T-helper 2 cell treated with Interferon-gamma antibody and Interleukin-4, amounts not matched to agents 100 ng/mL and 5 ng/mL, for 36 hours (primary cell): Measurements from ENCODE around the gene GARS1. TPM values are rescaled to one million over a fixed set of nuclear protein-coding genes. Genes with fewer than 3 reads are reported as not detected.

Experiments
- intact Hi-C: fragments of 100-400 bp; cut with micrococcal nuclease; formaldehyde crosslinking; loops from one replicate; pipeline ENCODE4 v1.15.1; 2023
- total RNA-seq: library from RNA; stranded (reverse); gene quantifications from 2 replicates; pipeline ENCODE4 v1.2.3, GENCODE V29; 2022

Gene GARS1, protein sequence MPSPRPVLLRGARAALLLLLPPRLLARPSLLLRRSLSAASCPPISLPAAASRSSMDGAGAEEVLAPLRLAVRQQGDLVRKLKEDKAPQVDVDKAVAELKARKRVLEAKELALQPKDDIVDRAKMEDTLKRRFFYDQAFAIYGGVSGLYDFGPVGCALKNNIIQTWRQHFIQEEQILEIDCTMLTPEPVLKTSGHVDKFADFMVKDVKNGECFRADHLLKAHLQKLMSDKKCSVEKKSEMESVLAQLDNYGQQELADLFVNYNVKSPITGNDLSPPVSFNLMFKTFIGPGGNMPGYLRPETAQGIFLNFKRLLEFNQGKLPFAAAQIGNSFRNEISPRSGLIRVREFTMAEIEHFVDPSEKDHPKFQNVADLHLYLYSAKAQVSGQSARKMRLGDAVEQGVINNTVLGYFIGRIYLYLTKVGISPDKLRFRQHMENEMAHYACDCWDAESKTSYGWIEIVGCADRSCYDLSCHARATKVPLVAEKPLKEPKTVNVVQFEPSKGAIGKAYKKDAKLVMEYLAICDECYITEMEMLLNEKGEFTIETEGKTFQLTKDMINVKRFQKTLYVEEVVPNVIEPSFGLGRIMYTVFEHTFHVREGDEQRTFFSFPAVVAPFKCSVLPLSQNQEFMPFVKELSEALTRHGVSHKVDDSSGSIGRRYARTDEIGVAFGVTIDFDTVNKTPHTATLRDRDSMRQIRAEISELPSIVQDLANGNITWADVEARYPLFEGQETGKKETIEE
- 151 and 165 TPM in 2 replicates for total RNA-seq

DNA sequence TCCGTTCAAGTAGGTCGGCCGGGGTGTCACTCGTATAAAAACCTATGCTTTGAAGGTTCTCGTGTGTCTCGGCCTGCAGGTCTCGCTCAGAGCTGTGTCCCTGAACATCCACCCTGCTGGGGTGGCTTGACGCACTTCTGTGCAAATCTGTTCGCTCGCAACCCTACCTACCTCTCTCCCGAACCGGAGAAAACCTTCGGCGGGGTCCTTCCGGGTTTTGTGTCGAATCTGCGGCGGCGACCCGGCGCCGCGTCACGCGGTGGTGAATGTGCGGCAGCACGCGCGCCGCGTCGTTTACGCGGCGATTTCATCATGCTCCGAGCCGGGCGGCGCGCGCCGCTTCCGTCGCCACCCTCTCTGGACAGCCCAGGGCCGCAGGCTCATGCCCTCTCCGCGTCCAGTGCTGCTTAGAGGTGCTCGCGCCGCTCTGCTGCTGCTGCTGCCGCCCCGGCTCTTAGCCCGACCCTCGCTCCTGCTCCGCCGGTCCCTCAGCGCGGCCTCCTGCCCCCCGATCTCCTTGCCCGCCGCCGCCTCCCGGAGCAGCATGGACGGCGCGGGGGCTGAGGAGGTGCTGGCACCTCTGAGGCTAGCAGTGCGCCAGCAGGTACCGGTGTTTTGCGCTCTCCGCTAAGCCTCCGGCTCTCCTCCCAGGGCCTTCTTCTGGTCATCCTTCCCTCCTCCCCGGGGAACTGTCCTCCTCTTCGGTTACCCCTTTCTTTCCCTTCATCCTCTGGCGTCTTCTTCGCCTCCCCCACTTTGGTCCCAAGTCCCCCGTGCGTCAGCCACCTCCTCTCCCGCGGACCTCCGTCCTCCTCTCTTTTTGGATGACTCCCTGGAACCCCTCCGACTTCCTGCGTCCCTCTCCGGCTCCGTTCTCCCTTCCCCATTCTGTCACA, at the start of gene GARS1:
GARS1 (plus strand) TSS at position 339 of the 896 bp plus-strand sequence; CDS start at position 383, 44 bp downstream.
- intact Hi-C loops = loop anchor here (1.0 to 10.0 kb wide), 11 partner anchors 30 to 1898 kb away; partner anchors contain the start of genes GGCT, LSM5, MTURN and PLEKHA8

DNA sequence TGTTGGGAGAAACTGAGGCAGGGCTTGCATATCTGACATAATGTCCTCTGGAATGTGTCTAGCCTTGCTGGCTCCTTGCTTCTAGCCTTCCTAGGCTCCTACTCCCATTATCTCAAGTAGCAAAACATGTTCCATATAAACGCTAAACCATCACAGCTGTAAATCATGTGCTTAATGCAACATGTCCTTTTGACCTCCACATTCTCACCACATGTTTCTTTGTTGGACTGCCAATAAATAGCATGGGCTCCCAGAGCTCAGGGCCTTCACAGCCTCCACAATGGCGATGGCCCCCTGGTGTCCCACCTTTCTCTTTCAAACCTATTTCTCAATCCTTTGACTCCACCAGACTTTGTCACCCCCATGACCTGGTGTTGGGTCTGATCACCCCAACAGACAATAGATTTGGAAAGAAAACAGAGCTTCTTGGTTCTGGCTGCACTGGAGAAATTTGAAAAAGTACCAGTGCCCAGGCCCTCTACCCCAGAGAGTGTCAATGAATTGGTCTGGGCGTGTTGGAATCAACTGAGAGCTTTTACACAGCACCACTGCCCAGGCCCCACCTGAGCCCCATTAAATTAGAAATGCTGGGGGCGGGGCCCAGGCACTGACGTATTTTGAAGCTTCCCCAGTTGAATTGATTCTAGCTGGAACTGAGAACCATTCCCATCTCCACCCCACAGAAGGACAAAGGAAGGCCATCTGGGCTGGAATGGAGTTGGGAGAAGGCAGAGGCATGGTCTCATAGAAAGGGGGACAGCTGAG, 48.7 kb upstream of the GARS1 start:
- intact Hi-C loops = no loop called here

DNA sequence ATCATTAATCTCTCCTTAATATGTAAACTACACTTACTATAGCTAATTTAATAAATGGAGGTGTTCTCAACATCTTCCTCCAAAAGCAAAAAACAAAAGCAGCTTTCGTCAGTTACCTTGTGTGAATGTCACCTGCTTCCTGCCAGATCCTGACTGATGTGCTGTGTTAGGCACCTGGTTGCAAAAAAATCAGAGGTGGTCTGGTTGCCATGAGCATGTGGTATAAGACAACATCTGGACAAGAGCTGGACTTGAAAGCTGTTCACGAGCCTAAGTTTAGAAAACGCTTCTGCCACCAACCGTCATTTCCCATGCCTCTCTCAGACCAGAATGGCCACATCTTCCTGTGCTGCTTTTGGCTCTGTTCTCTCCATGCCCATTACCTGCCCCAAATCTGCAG, 48.1 kb upstream of the GARS1 start:
- intact Hi-C loops = no loop called here

DNA sequence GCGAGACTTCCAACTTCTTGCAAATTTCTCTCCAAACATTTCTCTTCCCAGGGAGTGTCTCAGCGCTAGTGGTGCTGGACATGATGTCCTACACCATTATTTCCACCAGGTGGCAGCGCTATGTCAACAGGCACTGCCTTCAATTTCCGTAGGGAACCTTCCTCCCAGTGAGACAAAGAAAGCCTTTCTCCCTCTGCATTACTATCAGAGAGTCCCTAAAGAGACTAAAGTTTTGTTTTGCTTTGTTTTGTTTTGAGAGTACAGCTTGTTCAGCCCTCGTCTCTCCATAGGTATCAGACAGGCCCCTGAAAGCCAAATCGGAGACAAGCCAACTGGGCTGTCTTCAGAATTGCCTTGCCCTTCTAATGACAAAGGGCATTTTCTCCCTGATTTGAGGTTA, 45.8 kb upstream of the GARS1 start:
- intact Hi-C loops = loop anchor here (1.0 to 2.0 kb wide), 2 partner anchors 15 to 46 kb away; partner anchors contain the start of gene GARS1

DNA sequence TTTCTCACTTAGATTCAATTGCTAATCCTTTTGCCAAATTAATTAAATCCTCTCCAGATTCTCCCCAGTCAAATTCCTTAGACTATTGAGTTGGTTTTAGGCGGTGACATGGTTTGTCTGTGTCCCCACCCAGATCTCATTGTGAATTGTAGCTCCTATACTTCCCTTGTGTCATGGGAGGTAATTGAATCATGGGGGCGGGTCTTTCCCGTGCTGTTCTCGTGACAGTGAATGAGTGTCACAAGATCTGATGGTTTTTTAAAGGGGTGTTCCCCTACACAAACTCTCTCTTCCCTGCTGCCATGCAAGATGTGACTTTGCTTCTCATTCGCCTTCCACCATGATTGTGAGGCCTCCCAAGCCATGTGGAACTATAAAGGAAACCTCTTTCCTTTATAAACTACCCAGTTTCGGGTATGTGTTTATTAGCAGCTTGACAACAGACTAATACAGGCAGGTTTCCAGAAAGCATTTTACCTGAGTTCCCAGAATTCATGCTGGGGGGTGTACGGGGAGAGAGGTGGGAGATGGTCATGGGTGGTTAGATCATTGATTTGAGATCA, 44.7 kb upstream of the GARS1 start:
- intact Hi-C loops = loop anchor here (2.0 kb wide), 1 partner anchor 45 kb away; the partner anchor contains the start of gene GARS1

DNA sequence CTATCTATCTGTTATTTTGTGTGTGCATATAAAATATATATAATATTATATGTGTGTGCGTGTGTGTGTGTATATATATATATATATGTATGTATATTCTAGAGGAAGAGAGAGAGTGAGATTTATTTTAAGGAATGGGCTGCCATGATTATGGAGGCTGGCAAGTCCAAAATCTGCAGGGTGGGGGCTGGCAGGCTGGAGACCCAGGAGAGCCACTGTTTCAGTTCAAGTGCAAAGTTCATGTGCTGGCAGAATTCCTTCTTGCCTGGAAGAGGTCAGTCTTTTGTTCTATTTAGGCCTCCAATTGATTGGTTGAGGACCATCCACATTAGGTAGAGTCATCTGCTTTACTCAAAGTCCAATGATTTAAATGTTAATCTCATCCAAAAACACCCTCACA, 42.3 kb upstream of the GARS1 start:
- intact Hi-C loops = no loop called here

DNA sequence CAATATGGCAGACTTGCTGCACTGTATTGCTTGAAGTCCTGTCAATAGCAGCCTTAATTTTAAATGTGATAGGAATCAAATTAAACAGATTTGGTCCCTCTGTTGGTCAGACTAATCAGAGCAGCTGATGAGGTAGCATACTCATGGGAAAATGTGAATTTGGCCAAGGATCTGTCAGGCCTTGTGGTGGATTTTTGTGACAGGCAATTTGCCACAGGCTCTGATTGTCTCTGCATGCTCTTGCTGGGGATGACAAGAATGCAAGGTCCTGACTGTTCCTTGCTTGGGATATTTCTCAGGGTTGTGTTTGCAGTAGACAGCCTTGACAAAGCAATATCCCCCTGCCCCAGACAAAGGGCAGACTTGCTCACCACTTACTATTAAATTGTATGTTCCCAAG, 41.5 kb upstream of the GARS1 start:
- intact Hi-C loops = no loop called here

DNA sequence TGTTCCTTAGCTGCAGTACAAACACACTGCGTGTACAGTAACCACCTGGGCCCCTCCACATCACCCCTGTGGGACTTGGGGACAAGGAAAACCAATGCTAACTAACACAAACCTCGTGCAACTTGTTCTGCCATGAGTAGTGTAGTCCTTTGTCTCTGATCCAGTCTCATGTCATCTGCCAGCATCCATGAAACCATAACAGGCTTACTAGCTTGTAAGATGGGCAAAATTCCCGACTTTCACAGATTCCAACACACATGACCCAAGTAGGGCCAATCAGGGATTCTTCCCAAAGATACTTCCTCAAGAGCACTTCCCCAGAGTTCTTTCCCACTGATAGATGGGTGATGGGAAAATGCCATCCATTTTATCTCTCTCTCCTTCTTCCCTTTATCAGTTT, 41.1 kb upstream of the GARS1 start:
- intact Hi-C loops = no loop called here

DNA sequence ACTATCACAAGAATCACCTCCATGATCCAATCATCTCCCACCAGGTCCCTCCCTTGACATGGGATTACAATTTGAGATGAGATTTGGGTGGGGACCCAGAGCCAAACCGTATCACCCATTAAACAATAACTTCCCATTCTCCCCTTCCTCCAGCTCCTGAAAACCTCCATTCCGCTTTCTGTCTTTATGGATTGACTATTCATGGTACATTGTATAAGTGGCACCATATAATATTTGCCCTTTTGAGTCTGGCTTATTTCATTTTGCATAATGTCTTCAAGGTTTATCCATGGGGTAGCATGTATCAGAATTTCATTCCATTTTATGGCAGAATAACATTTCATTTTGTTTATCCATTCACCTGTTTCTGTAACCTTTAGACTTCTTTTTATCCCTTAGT, 39.2 kb upstream of the GARS1 start:
- intact Hi-C loops = no loop called here

DNA sequence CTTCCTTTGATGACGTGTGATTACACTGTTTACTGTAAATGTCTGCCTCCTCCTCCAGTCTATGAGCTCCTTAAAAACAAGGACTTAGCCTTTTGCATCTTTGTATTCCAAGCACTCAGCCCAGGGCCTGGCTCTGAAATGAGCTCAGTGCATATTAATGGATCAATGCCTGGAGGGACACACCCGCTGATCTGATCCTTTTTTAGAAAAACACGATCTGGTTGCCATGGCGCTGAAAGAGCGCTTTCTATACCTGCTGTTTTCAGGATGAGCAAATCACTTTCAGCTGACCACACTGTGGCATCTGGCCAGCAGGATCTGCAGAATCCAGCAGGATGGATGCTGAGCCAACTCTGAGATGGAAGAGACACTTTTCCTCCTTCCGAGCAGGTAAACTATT, 37.8 kb upstream of the GARS1 start:
- intact Hi-C loops = no loop called here

DNA sequence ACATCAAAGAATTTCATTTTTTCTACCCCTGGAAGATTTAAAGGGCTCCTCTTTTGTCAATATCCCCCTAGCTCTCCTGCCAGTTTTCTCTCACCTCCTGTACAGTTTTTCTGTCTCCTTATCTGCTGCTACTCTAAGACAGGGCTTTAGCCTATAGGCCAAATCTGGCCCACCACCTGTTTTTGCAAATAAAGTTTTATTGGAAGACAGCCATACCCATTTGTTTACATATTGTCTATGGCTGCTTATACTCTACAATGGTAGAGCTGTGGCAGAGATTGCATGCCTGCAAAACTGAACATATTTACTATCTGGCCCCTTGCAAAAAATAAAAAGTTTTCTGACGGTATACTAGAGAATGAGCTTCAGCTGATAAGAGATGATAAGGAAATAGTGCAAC, 37.4 kb upstream of the GARS1 start:
- intact Hi-C loops = no loop called here

DNA sequence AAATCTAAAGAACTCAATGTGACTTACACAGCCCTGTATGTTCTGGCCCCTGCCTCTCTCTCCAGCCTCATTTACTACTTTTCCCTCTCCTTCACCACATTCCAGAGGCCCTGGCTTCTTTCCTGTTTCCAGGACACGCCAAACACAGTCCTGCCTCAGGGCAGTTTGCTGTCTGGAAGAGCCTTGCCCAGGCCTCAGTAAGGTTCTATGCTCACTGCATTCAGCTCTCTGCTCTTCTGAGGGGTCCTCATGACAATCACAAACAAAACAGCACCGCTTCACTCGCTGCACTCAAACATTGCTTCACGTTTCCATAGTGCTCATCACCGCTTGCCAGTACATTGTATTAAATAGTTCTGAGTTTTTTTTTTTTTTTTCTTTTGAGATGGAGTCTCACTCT, 35.1 kb upstream of the GARS1 start:
- intact Hi-C loops = loop anchor here (10.0 kb wide), 1 partner anchor 485 kb away; no protein-coding TSS in a partner anchor

DNA sequence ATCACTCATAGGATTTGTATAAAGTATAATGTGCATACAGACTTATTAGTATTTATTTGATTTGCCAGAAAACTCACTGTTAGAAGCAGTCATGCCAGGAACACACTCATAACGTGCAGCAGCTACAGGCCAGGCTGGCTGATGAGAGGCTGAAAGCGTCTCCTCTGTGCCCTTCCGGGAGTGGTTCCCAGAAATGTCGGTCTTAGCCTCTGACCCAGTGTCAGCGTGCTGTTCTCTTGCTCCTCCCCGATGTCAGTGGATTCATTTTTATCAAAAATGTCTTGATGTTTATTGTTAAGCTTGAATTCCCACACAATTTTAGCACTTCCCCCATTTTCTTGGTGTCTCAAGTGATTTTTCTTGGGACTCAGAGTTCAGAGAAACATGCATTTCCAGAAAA, 33.3 kb upstream of the GARS1 start:
- intact Hi-C loops = loop anchor here (10.0 kb wide), 1 partner anchor 487 kb away; no protein-coding TSS in a partner anchor

DNA sequence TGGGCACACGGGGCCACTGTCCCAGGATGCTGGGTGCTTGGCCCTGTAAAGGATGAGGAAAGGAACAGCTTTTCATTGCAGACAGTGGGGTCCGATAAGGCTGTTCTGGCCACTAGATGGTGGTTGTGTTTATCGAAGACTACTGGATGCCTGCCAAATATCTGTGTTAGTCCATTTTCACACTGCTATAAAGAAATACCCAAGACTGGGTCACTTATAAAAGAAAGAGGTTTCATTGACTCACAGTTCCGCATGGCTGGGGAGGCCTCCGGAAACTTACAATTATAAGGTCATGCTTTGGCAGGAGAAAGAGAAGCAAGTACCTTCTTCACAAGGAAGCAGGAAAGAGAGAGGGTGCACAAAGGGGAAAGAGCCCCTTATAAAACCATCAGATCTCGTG, 32.2 kb upstream of the GARS1 start:
- intact Hi-C loops = loop anchor here (10.0 kb wide), 1 partner anchor 488 kb away; no protein-coding TSS in a partner anchor

DNA sequence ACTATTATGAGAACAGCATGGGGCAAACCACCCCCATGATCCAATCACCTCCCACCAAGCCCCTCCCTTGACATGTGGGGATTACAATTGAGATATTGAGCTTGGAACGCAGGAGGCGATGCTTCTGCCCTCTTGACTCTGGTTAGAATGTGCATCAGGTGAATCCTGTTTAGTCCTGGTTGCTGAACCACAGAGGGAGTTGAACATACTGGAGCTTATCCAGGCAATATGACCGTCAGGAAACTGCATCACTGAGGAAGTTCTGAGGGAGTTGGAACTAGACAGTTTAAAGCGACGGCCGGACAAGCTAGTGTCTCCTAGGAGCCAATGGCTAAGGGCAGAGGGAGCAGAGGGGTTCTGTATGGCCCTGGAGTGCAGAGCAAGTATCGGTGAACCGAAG, 31.8 kb upstream of the GARS1 start:
- intact Hi-C loops = loop anchor here (10.0 kb wide), 1 partner anchor 488 kb away; no protein-coding TSS in a partner anchor

DNA sequence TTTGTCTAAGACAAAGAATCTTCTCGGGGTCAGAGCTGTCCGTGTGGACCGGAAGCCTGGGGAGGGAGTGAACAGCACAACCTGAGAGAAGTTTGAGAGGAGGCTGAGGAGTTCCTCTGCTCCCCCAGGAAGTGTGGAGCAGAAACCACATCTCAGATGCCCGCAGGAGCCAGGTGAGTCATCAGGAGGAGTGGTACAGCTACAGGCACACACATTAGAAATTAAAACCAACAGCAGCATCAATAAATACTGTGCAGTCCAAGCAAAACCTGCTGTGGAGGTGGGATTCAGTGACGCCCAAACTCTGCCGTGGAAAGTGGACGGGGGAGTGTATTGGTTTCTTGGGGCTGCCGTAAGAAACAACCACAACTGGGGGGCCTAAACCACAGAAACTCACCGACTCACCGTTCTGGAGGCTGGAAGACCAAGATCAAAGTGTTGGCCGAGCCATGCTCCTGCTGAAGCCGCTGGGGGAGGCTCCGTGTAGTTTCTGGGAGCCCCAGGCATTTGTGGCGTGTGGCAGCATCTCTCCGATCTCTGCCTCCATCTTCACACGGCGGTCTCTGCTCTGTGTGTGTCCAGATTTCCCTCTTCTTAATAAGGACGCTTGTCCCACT, 31.2 kb upstream of the GARS1 start:
- intact Hi-C loops = loop anchor here (10.0 kb wide), 1 partner anchor 489 kb away; no protein-coding TSS in a partner anchor

DNA sequence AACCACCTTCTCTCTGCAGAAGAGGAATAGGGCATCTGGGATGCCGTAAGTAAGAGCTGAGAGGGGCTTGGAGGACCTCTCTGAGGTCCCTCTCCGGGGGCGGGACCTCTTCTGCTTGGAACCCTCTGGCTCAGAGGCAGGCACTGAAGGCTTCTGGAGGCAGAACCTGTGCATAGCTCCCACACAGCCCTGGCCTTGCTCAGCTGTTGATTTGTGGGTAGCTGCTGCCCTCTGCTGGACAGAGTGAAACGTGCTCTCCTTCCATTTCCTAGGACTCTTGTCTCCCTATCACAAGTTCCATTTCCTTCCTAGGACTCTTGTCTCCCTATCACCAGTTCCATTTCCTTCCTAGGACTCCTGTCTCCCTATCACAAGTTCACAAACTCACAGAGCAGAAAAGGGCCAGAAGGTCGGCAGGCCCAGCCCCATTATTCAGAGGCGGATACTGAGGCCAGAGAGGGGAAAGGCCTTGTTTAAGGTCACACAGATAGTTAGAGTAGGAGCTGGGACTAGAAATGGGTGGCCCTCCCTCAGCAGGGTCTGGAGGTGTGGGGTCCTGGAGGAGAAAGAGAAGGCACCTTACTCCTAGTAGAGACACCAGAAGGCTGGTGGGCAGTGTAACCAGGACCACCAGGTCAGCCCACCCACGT, 30.3 kb upstream of the GARS1 start:
- intact Hi-C loops = loop anchor here (1.0 to 10.0 kb wide), 6 partner anchors 16 to 490 kb away; partner anchors contain the start of gene GARS1

DNA sequence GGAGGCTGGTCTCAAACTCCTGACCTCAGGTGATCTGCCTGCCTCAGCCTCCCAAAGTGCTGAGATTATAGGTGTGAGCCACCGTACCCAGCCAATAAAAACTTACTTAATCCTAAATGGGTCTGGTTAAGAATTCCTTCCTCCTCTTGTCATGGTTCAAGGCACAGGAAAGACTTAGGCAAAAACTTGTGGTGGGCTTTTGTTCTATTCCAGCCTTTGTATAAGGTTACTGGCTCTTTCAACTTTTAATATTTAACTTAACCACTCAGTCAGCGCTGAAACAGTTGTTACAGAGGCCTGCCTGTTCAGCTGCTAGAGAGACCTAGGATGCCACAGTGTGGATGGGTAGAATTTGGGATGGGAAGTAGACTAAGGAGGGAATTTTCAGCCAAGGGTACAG, 28.1 kb upstream of the GARS1 start:
- intact Hi-C loops = loop anchor here (10.0 kb wide), 1 partner anchor 492 kb away; no protein-coding TSS in a partner anchor

DNA sequence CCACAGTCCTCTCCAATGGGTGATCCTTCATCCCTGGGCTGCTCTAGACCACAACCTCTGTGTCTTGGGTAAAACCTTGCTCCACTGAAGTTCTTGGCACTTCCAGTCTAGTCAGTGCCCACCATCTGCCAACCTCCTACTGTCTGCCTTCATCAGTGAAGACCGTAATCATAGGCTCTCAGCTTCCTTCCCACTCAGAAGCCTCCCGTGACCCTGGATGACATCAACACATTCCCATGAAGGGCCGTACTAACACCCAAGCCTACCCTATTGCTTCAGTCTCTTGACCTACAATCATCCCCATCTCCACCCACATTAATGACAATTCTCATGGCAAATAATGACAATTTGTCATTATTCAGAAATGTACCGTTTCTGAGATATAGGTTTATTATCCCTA, 27.6 kb upstream of the GARS1 start:
- intact Hi-C loops = loop anchor here (10.0 kb wide), 1 partner anchor 492 kb away; no protein-coding TSS in a partner anchor
